HFFc6 (cell line): ENCODE measurements around the gene SOS1. TPM values are rescaled to one million over a fixed set of nuclear protein-coding genes. Genes with fewer than 3 reads are reported as not detected.

ENCODE experiments used
- DNase-seq: peaks from one replicate; pipeline ENCODE4 v3.0.0-alpha.2; 2018
- H3K27ac Mint-ChIP-seq: 2 replicates; pipeline ENCODE4 v1.8.0; 2020; ENCODE audit warnings: mild to moderate bottlenecking, mixed read lengths
- H3K27me3 Mint-ChIP-seq: 2 replicates; pipeline ENCODE4 v1.8.0; 2021; ENCODE audit warnings: mild to moderate bottlenecking, moderate library complexity, mixed read lengths; ENCODE audit not compliant: insufficient read depth
- H3K36me3 Mint-ChIP-seq: 2 replicates; pipeline ENCODE4 v1.8.0; 2021; ENCODE audit warnings: low read depth, mixed read lengths
- H3K4me1 Mint-ChIP-seq: 2 replicates; pipeline ENCODE4 v1.8.0; 2020; ENCODE audit warnings: low read depth, mixed read lengths
- H3K4me3 Mint-ChIP-seq: 2 replicates; pipeline ENCODE4 v1.8.0; 2020; ENCODE audit warnings: mild to moderate bottlenecking, moderate library complexity, mixed read lengths
- H3K9me3 Mint-ChIP-seq: 2 replicates; pipeline ENCODE4 v1.8.0; 2020; ENCODE audit warnings: mild to moderate bottlenecking, mixed read lengths
- total RNA-seq, 6 experiments: library from RNA; stranded (reverse); fragmentation: NEBNext Ultra II Directional; extraction: Animal tissue kit (Norgen Biotek cat#: 25700); gene quantifications; 2 replicates in 1 of 6; 3 replicates in 5 of 6; pipeline ENCODE4 v1.2.3, GENCODE V29; 2021
- TF ChIP-seq, protein P1 (sequence below): fragments of 200-600 bp; sonication (generic); IDR thresholded peaks from 2 replicates; pipeline ENCODE4 v1.5.0; 2021; ENCODE audit warnings: antibody characterized with exemption, mild to moderate bottlenecking

The SOS1 gene
- total RNA-seq, 6 experiments from 2014 or later = 20.9 to 31.4 (median 24.6) TPM

- Mint-ChIP-seq H3K27ac (no peak overlapping the region), H3K4me3 (no peak overlapping the region)
- TF ChIP-seq, protein P1, sequence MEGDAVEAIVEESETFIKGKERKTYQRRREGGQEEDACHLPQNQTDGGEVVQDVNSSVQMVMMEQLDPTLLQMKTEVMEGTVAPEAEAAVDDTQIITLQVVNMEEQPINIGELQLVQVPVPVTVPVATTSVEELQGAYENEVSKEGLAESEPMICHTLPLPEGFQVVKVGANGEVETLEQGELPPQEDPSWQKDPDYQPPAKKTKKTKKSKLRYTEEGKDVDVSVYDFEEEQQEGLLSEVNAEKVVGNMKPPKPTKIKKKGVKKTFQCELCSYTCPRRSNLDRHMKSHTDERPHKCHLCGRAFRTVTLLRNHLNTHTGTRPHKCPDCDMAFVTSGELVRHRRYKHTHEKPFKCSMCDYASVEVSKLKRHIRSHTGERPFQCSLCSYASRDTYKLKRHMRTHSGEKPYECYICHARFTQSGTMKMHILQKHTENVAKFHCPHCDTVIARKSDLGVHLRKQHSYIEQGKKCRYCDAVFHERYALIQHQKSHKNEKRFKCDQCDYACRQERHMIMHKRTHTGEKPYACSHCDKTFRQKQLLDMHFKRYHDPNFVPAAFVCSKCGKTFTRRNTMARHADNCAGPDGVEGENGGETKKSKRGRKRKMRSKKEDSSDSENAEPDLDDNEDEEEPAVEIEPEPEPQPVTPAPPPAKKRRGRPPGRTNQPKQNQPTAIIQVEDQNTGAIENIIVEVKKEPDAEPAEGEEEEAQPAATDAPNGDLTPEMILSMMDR = no peak
Measured at GRCh38 chr2:39023649-39024048, 97.2 kb downstream of the SOS1 start.

DNA sequence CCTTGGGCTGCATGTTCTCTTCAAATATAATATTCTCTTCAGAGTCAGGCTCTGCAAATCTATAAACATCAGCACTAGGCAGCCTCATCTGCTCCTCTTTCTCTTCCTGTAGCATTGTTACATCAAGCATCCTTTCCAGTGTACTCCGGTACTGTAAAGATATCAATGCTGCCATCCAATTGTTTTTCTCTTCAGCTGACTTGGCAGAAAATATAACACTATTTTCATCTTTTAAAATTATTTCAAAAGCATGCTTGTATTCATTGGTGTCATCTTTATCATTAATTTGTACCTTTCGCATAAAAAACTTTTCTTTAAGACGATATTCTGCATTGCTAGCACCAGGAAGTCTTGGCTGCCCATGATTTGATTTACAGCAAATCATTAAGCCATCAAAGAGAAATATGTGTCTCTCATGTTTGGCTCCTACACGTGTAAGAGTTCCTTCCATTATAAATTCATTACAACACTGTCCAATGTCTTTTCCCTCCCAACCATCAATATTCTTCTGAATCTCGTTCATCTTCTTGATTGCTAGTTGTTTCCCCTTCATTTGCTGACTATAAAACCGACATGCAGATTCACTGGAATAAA is 98.1 kb downstream of the SOS1 start:
- H3K4me3 Mint-ChIP-seq = no peak overlapping the region
- H3K27me3 Mint-ChIP-seq = no peaks in the 10 kb centered on the region
- DNase-seq = no peak
- TF ChIP-seq, protein P1 = no peak
- H3K36me3 Mint-ChIP-seq = 0 out of 2 replicates have a peak, but pooled peaks cover 5% of the 10 kb centered on the region
- H3K4me1 Mint-ChIP-seq = peaks cover 15% of the 10 kb centered on the region
- H3K27ac Mint-ChIP-seq = no peak overlapping the region
- no peaks in the 10 kb centered on the region for H3K9me3 Mint-ChIP-seq

More at GRCh38 chr2:39023649-39024048, 97.2 kb downstream of the SOS1 start:
- 0 out of 2 replicates have a peak, but pooled peaks cover 5% of the 10 kb centered on the region for H3K36me3 Mint-ChIP-seq
- no peak for DNase-seq
- peaks cover 15% of the 10 kb centered on the region for H3K4me1 Mint-ChIP-seq
- H3K9me3 Mint-ChIP-seq = no peaks in the 10 kb centered on the region
- no peaks in the 10 kb centered on the region for H3K27me3 Mint-ChIP-seq

- Mint-ChIP-seq H3K27me3 (no peaks in the 10 kb centered on the region), H3K27ac (no peak overlapping the region), H3K4me3 (no peak overlapping the region)
Measured at GRCh38 chr2:39020383-39020782, 100.5 kb downstream of the SOS1 start.

GRCh38 chr2:39018638-39019037 is 102.2 kb downstream of the SOS1 start:
- DNase-seq = no peak
- Mint-ChIP-seq H3K27me3 (no peaks in the 10 kb centered on the region), H3K9me3 (no peaks in the 10 kb centered on the region), H3K4me3 (no peak overlapping the region), H3K36me3 (0 out of 2 replicates have a peak, but pooled peaks cover 5% of the 10 kb centered on the region), H3K27ac (no peak overlapping the region), H3K4me1 (peaks cover 1% of the 10 kb centered on the region)
- TF ChIP-seq, protein P1 = no peak

More at GRCh38 chr2:39020383-39020782, 100.5 kb downstream of the SOS1 start:
- Mint-ChIP-seq H3K36me3 (0 out of 2 replicates have a peak, but pooled peaks cover 5% of the 10 kb centered on the region), H3K9me3 (no peaks in the 10 kb centered on the region), H3K4me1 (peaks cover 15% of the 10 kb centered on the region)
- TF ChIP-seq, protein P1 = no peak
- DNase-seq = no peak

GRCh38 chr2:39017334-39017733 is 103.5 kb downstream of the SOS1 start:
- no peak for DNase-seq
- TF ChIP-seq, protein P1 = no peak
- Mint-ChIP-seq H3K4me3 (no peak overlapping the region), H3K27ac (no peak overlapping the region), H3K4me1 (no peaks in the 10 kb centered on the region), H3K9me3 (no peaks in the 10 kb centered on the region), H3K27me3 (no peaks in the 10 kb centered on the region), H3K36me3 (peaks cover 6% of the 10 kb centered on the region; the same call in 1 of the 2 replicates)
